Activated CD4-positive, CD25-positive, alpha-beta regulatory T cell treated with anti-CD3 and anti-CD28 coated beads, Interleukin-2, amount 50 U/mL, for 16 hours (primary cell): ENCODE measurements around the gene CYFIP2.

ENCODE experiments used
- DNase-seq: peaks from one replicate; pipeline ENCODE4 v3.0.0-alpha.2; 2020; ENCODE audit warnings: low read depth, low spot score

CYFIP2 gene

DNA sequence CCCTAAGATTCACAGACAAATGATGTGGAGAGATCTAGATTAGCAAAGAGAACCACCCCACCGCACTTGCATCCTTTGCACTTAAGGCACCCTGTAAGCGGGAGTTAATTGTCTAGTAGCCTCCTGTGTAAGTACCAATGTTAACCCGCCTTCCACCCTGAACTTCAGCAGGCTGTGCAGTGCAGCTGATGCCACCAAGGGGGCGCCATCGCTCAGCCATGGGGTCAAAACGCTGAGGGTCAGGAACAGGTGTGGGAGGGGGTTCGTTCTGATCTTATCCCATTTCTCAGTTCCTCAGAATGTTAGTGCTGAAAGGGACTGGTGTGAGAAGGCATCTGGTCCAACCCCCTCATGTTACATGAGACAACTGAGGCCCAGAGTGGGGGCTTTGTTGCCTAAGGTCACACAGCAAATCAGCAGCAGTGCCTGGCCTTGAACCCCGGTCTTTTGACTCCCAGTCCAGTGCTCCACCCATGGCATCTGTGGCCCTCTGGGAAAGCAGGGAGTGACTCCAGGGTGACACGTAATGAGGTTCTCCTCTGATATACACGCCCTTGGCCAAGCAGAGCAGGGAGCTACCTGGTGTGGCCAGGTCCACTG lies 57.3 kb downstream of the CYFIP2 start:
- DNase-seq: no peak

DNA sequence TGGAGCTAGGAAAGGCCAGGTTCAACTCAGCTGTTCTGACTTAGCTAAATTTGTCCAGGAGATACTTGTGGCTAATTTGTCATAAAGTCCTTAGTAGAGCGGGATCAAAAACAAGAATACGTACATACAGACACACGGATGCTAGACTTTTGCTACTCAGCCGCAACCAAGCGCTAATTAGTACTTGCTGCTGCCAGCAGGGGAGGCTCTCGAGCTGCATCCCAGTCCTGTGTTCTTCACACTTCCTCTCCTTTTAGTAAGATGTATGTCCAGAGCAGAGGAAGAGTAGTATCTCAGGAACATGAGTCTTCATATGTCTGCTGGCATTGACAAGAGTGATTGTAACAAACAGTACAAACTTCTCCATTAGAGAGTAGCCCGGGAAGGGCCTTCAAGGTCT lies 58.3 kb downstream of the CYFIP2 start:
- no peak for DNase-seq

DNA sequence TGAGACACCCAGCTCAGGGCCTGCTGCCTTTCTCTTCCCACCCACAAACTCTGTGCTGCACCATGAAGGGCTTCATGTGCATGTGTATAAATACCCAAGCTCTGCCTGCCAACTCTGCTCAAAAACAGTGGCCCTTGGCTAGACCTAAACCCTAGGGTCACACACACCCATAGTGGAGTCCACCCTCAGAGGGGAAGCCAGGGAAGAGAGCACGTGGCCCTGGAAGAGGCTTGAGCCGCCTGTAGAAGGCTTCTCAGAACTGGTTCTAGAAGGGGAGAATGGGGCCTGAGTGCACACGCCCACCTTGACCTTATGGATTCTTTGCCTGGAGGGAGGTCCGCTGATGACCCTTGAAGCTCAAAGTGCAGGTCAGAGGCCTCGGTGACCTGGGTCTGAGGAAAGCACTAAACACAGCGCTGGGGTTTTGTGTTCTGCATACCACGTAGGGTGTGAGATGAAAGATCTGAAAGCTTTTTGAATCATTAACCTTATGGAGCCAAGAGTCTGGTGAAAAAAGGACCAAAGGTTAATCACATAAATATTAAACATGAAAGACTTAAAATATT lies 60.6 kb downstream of the CYFIP2 start:
- DNase-seq: no peak

DNA sequence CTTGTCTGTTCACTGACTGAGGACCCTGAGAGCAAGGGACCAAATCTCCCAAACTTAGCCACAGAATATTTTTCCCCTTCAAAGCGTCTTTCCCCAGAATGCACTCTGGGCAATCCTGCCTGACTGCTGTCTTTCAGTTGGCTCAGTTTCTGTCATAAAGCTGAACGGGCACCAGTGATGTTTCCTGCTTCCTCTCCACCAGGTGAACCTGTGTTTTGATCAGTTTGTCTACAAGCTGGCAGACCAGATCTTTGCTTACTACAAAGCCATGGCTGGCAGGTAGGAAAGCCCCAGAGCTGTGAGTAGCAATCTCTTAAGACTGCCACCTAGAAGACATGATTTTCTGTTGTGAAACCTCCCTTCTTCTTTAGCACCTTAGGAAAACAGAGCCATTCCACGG lies 61.8 kb downstream of the CYFIP2 start:
- DNase-seq: no peak

DNA sequence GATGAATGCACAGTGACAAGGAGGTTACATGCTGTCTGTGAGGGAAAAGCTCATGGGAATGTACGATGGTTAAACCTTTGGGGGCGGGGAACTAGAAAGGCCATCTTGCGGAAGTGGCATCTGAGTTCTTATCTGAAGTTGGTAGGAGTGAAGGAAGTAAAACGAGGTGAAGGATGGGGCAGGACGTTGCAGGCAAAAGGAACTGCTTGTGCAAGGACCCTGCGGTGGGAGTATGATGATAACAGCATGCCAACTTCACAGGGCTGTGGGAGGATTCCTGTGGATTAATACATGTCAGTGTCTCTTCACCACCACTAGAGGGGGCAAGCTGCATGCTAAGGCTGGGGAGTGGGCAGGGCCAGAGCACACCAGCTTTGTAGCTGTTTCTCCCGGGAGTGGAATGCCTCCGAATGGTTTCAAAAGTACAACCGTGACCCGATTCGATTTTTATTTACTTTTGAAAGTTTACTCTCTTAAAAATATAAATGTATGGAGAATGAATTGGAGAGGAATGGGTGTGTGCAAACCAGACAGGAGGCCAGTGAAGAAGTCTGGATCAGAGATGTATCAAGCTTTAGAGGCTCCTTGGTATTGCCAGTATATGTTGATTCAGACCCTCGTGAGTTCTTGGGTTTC lies 62.5 kb downstream of the CYFIP2 start:
- no peak for DNase-seq

DNA sequence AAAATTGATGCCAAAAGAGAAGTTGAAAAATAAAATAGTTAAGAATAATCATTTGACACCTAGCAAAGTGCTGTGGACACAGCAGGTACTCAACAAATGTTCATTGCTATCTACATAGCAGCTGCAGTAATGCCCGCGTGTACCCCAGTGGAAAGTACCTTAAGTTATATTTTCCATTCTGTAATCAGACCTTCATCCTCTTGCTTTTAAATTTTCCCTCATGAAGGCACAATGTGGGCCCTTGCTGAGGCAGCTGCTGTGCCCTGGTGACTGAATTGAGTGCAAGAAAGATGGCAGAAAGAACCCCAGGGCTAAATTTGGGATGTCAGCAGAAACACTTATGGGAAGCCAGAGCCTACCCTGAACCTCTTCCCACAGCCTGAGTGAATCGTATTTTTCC lies 65.9 kb downstream of the CYFIP2 start:
- no peak for DNase-seq

DNA sequence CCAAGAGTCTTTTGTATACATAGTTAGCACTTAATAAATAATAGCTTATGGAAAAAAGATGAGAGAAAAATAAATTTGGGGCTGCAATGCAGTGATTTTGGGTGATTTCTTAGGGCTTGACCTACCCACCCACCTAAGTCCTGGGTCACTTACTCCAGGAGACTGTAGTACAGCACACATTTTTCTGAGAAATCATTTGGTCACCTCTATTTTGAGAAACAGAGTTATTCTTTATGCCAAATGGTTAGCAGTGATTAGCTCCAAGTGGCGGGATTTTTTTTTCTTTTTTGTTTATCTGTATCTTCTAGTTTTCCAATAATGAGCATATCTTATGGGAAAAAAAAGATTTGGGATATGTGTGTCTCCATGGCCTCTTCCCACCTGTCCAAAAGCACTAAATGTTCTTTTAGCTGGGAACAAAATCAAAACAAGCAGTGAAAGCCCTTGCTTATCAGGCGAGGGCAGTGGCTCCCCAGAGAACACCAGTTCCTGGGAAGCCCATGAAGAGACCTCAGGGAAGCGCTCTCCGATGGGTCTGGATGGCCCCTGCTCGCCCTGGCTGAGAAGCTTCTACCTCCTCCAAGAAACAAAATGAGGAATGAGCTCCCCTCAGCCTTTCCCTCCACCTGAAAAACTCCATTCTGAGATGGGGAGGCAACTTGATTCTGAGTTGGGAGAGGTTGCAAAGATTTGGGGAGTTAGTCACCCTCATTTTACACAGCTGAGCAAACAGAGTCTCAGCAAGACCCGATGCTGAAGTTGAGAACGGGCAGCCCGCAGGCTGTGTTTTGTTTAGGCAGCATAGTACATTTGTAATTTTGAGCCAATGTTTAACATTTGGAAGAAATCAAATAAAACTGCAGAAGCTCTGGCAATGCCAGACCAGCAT lies 69.9 kb downstream of the CYFIP2 start:
- DNase-seq: no peak

DNA sequence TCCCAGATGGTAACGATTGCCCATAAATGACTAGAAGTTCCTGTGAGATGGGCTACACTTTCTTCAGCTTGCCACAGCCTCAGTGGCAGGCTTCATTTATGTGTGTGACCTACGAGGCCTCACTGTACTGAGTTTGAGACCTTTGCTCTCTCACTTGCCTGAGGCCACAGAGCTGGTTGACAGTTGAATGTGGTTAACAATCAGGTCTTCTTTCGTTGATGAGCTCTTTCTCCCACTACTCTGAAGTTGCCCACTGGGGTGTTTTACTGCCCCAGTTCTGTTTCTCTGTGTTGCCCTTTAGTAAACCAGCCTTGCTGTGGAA lies 70.5 kb downstream of the CYFIP2 start:
- DNase-seq: no peak

DNA sequence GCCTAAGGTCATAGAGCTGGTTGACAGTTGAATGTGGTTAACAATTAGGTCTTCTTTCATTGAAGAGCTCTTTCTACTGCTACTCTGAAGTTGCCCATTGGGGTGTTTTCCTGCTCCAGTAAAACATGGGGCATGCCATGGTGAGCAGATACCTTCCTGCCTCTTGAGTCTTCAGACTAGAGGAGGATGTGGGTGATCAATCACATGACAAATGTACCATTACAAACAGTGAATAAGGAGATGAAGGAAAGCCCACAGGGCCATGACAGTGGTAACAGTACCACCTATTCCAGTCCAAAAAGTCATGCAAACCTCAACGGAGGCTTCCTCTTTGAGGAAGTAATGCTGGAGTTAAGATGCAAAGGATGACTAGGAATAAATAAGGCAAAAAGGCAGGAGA lies 73.5 kb downstream of the CYFIP2 start:
- no peak for DNase-seq

DNA sequence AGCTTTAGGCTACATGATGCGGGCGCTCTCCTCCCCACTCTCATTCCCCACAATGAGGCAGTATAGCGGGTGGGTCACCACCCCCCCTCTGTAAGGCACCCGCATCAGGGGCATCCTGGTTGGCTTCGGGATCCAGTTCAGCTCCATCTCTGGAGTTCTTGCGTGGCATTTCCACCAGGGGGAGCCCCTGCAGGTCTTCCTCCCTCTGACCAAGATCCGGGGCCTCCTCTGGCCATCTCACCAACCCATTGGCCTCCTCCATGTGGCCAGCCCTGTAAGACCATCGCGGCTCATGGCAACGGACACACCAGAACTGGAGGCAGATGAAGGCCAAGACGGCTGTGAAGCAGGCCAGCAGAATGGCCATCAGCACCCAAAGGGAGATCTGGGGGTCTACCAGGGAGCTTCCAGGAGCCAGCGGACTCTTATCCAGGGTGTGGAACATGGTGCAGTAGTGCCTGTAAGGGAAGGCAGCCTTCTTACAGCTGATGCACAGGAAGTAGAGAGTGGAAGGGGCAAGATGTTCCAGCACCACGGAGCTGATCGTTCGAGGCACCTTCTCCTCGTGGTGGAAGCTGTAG lies 77.0 kb downstream of the CYFIP2 start:
- no peak for DNase-seq

DNA sequence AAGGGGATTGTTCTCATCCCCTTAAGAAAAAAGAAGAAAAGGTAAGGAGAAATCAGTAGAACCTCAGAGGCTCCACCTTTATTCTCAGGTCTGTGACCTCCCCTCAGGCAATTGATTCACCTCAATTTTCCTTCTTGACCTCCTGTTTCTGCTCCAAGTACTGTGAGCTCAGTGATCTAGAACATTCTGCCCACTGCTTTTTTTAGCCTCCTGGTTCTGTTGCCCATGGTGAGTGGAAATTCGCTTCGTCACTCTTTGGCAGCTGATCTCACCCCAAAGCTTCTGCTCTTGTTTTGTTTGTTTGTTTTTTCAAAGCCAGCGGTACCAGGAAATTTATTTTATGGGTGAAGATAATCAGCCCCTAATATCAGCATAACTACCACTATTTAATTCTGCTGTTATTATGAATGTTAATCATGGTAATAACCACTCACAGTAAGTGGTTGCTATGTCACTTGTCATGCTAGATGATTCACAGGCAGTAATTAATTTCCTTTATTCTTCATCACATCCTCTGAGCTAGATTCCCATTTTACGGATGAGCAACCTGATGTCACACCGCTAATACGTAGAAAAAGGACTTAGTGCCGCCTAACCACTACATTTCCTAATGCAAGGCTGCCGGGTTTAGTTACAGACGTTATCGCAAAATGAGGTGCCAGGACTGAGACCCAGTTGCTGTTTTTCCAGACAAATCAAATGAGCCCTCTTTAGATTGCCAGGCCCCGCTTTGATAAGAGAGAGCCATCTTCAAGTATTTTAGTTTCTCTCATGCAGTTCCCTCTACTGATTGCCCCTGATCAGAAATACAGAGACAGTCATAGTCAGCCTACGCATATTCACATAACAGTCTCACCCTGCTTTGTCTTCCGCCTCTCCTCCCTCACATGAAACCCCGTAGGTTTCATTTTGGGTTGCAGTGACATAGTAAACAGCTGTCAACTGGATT lies 78.2 kb downstream of the CYFIP2 start:
- DNase-seq: no peak

DNA sequence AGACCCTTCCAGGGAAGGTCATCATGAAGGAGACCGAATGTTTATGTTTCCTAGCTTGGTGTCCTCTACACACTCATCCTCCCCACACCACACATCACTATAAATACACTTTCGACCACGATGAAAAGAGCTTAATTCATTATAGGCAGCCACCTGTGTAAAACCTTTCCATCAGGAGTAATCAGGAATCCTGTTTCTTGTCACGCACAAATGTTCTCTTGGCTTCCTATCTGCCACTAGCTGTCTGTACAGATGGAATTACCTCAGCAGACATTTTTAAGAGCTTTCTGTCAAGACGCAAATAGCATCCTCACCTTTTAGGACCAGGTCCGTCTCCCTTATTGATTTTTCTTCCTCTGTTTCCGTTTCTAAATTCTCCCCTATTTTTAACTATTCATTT lies 79.1 kb downstream of the CYFIP2 start:
- DNase-seq: no peak

DNA sequence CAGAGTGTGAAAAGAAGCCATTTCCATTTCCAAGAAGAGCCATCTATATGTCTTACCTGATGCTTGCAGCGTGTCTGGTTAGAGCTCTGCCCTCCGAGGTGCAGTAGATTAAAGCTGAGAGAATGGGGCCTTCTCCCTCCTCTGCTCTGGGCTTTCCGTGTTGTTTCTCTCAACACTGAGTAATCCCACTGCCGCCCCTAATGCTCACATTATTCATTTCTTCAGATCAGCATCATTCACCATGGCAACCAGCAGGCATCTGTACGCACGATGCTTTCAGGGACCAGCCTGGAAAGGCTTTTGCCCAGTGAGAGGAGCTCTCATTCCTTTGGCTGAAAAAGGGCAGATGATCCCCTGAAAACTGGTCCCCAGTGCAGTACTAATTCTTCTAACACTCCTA lies 79.6 kb downstream of the CYFIP2 start:
- no peak for DNase-seq

DNA sequence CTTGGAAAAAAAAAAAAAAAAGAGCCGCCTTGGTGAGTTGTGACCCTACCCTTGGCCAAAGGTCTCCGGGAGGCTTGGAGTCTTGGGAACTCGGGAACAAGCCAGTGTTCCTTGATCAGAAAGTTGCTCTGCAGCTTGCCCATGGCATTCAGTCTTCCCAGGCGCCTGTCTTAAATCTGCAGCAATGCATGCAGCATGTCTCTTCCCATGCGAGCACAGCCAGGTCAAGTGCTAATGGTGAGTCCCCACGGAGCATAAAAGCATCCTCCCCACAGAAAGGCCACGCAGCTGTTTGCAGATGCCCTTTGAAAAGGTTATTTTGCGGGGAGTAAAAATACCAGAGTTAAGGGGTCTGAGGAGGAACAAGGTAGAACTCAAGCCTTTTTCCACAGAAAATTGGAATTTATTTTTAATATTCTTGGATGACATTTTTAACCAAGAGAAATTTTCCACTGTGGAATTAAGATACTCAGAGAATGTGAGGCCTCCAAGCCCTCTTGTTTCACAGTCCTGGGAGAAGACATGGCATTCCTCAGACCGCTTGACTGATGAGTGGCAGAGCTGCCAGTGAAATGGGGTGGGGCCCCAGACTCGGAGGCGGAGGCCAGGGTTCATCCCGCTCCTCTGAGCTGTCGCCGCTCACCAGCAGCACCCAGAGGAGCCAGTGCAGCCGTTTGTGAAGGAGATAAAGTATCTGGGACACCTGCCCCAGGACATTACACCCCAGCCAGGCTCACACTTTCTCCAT lies 81.6 kb downstream of the CYFIP2 start:
- DNase-seq: no peak

DNA sequence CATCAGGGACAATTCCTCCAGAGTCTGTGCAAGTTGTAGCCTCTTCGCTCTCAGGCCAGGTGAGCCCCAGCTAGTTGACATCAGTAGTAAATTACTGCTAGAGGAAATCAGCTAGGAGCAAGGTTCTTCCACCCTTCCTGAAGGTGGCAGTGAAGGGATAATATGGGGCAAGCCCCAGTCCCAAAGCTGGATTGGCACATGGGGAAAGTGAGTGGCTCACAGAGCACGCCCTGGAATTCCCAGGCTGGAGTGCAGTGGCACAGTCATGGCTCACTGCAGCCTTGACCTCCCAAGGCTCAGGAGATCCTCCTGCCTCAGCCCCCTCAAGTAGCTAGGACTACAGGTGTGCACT lies 82.1 kb downstream of the CYFIP2 start:
- no peak for DNase-seq

DNA sequence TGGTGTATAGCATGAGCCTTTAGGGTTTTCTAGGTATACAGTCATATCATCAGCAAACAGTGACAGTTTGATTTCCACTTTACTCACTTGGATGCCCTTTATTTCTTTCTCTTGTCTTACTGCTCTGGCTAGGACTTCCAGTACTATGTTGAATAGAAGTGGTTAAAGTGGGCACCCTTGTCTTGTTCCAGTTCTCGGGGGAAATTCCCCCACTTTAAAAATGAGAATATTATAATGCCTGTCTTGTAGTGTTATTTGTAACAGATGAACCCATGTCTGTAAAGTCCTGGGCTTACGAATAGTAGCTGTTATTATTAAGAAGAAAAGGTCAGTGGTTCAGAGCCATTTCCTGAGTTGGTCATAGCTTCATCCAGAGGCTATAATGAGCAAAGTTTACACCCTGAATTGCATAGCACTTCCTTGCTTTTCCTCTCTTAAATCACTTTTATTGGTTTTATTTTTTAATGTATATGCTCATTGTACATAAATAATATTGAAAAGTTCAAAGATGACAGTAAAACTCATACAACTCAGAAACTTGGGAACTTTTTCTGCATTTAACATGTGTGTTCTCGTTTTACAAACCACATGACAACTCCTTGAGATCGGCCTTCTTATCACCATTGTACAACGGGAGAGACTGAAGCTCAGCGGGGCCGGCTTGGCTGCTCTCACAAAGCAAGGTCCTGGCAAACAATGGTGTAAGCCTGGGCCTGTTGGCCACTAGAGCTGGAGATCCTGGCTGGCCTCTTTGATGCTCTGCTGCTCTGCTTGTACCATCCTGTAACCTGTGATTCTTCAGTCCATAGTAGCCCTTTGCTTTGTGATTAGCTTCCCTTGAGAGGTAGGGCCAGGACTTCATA lies 85.2 kb downstream of the CYFIP2 start:
- DNase-seq: no peak

DNA sequence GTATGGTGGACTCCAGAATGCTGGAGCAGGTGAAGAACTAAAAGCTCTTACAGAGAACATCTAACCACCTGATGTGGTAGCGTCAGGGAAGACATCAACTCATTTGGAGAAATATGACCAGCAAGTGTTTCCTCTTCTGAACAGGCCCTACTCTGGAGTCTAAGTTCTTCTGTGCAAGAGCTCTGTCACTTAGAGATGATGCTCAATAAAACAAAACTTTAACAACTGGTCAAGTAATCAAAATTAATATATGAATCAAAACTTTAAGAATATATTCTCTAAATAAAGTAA lies 85.8 kb downstream of the CYFIP2 start:
- DNase-seq: no peak

DNA sequence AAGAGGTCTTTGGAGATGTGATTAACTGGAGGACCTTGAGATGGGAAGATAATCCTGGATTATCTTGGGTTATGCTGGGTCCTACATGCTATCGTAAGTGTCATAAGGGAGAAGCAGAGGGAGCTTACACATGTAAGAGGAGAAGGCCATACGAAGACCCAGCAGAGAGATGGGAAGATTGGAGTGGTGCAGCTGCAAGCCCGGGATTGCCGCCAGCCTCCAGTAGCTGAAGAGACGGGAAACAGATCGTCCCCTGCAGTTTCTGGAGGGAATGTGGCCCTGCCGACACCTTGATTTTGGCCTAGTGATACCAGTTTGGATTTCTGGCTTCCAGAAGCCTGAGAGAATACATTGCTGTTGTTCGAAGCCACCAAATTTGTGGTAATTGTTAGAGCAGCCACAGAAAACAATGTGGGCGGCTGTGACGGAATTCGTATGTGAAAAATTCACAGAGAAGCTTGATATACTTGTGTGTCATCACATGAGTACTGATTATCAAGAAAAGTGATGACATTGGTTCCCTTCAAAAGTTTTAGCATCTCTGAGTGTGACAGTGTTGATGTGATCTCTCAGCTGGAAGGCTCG lies 86.9 kb downstream of the CYFIP2 start:
- DNase-seq: no peak

DNA sequence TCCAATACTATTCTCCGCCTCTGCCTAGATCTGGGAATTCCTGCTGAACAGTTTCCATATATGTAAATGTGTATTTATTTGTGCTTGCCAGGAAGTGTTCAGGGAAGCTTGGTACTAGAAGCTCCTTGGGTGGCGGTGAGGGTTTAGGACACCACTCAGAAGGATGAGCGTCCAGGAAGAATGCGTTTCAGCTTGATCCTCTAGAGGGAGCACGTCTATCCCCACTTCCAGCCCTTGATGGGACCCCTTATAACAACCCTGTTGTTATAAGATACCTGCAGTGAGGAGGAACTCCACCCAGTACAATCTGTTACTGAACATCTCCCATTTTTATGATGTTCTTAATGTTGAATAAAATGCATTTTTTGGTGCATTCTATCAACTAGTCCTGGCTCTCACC lies 88.9 kb downstream of the CYFIP2 start:
- DNase-seq: no peak

DNA sequence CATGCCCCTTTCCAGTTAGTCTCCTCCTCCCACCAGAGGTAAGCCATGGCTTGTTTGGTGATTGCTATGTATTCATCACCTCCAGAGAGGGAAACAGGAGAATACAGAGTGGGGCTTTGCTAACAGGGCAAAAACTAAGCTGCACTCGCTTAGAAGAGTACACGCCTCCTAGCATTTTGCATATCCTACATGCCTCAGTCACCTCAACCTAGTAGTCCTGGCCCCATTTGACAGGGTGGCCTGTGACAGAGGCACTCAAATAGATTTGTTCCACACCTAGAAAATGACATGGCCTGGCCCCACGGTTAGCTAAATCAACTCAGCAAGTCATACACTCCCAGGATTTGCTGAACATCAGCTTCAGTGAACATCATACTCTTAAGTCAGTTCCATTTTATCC lies 90.7 kb downstream of the CYFIP2 start:
- DNase-seq: no peak
